GM18870 (cell line): ENCODE results near the gene YTHDF2.
"Not testable (repeated sequence)": the region's sequence is repeated elsewhere in the genome, so short reads cannot be mapped to it uniquely, and the experiment has no call there.

Experiments used
- ATAC-seq: cut with Tn5 transposase; IDR thresholded peaks from one replicate; pipeline ENCODE4 v1.9.1; 2021; ENCODE audit warnings: moderate library complexity; ENCODE audit not compliant: unreplicated experiment

YTHDF2 gene

DNA sequence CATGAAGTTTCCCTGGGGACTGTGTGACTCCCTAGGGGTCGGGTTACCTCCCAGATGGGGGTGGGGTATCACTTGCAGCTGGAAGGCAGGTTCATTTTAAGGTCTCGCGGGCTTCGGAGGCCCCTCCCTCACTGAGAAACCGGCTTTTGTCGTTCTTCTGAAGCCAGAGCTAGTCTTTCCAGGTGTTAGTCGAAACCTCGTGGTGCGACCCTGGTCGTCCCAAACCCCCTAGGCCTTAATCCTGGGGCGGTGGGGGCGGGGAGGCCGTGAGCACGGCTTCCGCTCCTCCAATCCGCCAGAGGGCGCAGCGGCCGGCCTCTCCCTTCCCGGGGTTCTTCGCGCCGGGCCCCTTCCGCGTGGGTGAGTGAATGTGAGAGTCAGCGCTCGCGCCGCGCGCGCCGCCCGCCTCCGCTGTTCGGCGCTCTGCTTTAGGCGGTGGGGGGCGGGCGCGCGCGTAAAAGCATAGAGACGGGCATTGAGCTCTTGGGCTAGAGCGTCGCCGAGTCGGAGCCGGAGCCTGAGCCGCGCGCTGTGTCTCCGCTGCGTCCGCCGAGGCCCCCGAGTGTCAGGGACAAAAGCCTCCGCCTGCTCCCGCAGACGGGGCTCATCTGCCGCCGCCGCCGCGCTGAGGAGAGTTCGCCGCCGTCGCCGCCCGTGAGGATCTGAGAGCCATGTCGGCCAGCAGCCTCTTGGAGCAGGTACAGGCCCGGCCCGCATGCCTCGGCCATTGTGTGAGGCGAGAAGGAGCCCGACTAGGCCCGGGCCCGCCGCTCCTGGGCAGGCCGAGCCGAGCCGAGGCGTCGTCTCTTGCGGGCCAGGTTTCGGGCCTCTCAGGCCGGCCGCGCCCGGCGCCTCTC lies at the start of gene YTHDF2:
Gene YTHDF2, plus strand, starts transcription at position 491 of the 857 bp plus-strand sequence. Its CDS starts 181 bp downstream, at position 672.
- peak; percentile 69 for ATAC-seq

DNA sequence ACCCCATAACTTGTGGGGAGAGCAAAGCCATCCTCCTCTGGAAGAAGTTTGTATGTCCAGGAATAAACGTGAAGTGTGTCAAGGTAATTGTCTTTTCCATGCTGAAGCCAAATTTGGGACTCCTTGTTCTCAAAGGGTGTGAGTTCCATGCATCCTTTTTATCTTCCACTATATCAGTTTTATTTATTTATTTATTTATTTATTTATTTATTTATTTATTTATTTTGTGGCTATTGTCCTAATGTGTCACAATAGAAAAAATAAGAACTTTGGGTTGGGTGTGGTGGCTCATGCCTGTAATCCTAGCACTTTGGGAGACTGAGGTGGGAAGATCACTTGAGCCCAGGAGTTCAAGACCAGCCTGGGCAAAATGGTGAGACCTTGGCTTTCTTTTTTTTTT lies 45.1 kb upstream of the YTHDF2 start:
- ATAC-seq = not testable (repeated sequence)

DNA sequence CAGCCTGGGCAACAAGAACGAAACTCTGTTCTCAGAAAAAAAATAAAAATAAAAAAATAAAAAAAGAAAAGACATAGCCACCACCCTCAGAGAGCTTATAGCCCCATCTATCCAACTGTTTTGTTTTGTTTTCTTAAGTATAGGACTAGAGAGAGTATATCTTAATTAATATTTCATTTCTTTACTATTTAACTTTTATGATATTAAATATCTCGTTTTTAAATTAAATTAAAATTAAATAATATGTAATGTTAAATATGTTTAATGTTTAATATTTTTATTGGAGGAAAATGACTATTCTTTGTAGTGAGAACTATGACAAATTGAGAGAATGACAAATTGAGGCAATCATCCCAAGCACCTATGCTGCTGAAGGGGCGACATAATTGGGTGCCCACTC lies 33.1 kb upstream of the YTHDF2 start:
- ATAC-seq = no peak

GRCh38 chr1:28716336-28716735 lies 20.4 kb upstream of the YTHDF2 start:
- no peak for ATAC-seq

DNA sequence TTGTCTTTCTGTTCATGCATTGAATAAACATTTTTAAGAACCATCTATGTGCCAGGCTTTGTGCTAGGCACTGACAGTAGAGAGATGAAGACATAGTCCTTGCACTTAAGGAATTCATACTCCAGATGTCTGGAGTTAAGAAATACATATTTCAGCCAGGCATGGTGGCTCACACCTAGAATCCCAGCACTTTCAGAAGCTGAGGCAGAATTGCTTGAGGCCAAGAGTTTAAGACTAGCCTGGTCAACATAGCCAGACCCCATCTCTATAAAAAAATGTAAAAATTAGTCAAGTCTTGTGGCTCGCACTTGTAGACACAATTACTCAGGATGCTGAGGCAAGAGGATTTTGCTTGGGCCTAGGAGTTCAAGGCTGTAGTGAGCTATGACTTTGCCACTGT lies 18.6 kb upstream of the YTHDF2 start:
- no peak for ATAC-seq

- ATAC-seq = no peak
These were observed 18.0 kb upstream of the YTHDF2 start for GRCh38 chr1:28718586-28719331.

DNA sequence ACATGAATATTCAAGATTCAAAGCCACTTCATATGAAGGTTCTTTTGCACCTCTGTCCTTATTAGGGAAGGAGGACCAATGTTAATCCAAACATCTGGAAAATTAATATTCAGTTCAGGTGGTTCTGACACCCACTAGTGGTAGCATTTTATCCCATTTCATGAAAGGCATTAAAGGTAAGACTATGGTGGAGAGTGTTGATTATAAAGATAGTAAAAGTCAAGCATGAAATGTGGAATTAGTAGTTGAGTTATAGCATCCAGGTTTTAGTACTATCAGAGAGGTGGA lies 17.5 kb upstream of the YTHDF2 start:
- no peak for ATAC-seq

DNA sequence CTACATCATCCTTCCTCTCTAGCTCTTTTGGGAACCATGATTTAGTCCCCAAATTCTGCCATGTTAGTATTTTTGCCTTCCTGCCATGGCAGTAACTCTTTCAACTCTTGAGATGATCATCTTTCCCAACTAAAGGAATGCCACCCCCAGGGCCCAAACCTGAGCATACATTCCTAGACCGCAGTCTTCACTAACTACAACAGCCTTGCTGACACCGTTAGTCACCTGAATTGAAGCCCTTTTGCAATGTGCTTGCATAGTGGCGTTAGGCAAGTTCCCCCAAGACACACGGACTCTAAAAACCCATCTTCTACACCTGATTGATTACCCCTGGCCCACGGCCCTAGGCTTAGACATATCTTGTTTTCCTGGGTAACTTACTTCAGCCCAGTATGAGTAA lies 16.4 kb upstream of the YTHDF2 start:
- no peak for ATAC-seq

GRCh38 chr1:28721927-28722326 lies 14.8 kb upstream of the YTHDF2 start:
- ATAC-seq = not testable (repeated sequence)

DNA sequence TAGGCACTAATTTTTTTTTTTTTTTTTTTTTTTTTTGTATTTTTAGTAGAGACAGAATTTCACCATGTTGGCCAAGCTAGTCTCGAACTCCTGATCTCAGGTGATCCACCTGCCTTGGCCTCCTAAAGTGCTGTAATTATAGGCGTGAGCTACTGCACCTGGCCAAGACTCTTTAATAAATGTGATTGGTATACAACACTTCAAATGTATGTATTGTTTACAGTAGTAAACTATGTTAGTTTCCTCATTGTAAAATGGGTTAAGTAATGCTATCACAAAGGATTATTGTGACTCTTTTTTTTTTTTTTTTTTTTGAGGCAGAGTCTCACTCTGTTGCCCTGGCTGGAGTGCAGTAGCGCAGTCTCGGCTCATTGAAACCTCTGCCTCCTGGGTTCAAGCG lies 11.4 kb upstream of the YTHDF2 start:
- not testable (repeated sequence) for ATAC-seq

DNA sequence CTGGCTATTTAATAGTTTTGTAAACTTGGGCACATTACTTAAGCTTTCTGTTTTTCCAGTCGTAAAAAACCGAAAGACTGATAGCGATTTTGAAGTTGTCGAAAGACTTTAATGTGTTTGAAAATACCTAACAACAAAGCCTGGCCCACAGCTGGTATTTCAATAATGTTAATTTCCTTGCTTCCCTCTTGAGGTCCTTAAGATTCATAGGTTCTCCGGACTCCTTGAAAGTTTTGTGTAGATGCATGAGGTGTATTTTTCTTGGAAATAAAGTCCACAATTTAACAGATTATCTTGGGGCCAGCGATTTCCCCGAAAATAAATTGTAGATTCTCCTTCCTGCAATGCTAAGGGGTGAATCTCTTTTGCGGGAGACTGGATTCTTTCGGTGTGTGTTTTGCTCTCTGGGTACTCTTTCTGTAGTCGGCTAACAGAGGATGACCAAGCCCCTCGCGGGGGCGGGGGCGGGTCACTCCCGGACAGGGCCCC lies 735 bp upstream of the YTHDF2 start:
- ATAC-seq = no peak

DNA sequence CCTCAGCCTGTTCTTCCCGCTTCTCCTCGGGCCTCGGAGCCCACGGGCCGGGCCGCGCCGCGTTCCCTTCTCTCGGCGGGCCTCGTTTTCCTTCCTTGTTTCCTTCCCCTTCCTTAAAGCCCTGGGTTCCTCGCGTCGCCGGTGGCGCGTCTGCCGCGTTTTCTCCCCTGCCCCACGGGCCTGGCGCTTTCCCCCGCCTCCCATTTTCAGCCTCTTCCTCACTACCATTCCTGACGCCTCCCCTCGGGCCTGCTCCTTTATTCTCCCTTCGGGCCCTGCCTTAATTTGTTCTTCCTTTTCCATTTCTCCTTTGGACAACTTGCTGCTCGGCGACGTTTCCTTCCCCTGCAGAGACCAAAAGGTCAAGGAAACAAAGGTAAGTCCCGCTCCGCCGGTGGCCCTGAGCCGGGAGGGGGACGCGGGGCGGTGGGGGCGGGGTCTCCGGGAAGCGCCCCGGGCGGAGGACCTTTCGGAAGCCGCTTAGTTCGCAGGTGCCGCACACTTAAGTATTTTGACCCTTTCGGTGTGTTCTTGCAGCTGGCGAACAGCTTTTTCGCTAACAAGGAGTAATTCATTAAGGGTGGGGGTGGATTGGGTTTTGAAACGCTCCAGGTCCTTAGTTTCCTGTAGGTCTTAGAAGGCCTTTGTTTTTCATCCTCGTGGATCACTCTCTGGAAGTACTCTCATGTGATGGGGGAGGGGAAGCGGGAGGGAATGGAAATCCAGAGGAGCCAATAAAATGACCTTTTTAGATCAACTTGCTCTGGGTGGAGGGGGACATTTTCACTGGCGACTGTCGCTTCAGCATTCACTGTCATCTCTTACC lies 780 bp downstream of the YTHDF2 start:
- ATAC-seq = peak; percentile 17

DNA sequence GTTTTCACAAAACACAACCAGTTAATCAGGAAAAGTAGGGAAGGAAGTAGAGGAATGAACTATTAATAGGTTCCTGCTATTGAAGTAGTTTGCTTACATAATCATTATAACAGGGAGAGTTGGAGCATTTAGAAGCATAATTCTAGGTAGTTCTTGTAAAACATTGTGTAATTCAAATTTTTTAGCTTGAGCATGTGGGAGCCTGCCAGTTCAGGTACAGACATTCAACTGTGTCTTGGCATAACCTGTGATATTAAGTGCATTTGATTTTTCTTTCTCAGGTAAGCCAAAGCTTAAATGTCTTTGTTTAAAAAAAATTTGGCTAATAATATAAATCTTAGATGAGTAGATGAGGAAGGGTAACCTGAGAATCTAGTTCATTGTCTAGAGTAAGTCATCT lies 3.4 kb downstream of the YTHDF2 start:
- no peak for ATAC-seq

DNA sequence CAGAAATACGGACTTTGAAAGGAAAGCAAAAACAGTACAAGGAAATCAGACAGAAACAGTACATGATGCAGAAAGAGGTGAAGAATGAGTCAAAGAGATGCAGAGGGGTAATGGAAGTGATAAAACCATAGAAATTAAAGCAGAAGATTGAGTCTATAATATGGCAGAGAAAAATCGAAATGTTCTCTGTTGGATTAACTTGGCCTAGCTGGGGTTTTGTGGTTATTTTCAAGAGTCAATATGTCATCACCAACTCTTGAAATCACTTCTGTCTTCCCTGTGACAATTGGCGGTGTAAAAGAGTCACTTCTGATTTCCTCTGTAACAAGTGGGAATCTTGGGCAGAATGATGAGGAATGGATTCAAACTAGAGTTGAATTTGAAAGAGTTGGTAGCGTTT lies 7.4 kb downstream of the YTHDF2 start:
- ATAC-seq = no peak

DNA sequence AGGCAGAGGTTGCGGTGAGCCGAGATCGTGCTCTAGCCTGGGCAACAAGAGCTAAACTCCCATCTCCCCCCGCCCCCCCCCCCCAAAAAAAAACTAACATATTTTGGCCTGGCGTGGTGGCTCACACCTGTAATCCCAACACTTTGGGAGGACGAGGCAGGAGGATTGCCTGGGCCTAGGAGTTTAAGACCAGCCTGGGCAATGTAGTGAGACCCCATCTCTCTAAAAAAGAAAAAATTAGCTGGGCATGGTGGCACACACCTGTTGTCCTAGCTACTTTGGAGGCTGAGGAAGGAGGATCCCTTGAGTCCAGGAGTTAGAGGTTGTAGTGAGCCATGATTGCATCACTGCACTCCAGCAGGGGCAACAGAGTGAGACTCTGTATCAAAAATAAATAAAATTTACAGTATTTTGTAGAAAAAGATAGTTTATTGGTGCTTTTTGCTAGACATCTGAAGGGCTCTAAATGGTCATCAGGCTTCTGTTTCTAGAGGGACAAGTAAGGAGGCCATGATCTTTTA lies 9.0 kb downstream of the YTHDF2 start:
- no peak for ATAC-seq

GRCh38 chr1:28750330-28750729 lies 13.6 kb downstream of the YTHDF2 start:
- no peak for ATAC-seq

DNA sequence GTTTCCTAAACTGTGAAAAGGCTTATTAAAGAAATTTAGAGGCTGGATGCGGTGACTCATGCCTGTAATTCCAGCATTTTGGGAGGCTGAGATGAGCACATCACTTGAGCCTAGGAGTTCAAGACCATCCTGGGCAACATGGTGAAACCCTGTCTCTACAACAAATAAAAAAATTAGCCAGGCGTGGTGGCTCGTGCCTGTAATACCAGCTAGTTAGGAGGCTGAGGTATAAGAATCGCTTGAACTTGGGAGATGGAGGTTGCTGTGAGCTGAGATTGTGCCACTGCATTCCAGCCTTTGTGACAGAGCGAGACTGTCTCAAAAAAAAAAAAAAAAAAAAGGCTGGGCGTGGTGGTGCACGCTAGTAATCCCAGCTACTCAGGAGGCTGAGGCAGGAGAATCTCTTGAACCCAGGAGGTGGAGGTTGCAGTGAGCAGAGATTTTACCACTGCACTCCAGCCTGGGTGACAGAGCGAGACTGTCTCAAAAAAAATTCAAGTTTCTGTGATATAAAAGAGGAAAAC lies 14.1 kb downstream of the YTHDF2 start:
- not testable (repeated sequence) for ATAC-seq

- no peak for ATAC-seq
These were observed 14.7 kb downstream of the YTHDF2 start for GRCh38 chr1:28751315-28752060.

DNA sequence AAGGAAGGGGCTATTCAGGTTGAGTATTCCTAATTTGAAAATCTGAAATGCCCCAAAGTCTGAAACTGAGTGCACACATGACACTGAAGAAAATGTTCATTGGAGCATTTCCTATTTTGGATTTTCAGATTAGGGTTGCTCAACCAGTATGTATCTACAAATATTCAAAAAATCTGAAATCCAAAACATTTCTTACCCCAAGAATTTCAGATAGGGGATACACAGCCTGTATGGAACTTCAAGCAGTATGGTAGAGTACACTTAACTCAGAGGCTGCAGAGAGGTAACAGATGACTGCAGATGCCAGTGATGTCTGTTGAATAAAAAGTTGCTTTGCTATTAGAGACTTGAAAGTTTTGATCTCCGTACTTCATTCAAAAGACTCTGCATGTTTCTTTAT lies 19.0 kb downstream of the YTHDF2 start:
- ATAC-seq = no peak

DNA sequence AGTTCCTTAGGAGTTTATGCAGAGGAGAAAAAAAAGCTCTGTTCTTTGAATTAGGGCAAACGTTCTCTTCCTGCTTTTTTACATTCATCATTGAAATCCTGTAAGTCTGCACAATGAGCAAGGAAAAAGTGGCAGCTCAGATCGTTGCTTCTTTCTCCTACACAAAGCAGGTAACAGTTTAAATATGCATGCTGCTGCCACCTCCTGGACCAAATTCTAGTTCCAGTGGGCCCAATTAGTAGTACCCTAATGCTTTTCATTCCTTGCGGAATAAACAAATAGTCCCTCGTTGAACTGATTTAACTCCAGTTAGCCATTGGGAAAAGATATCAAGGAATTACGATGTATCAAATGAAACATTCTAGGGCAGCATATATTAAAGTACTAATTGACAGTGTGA lies 20.1 kb downstream of the YTHDF2 start:
- no peak for ATAC-seq
